Tibial nerve (tissue), 4 donors: ENCODE data around the gene NTM.

Source experiments
- CTCF ChIP-seq, 5 experiments: fragments of 200-600 bp in 3 of 5; fragments of 450-650 bp in 2 of 5; sonication (generic) in 3 of 5; IDR thresholded peaks; one replicate each; pipeline ENCODE4 v1.5.1; 2016 to 2019; ENCODE audit warnings: antibody characterized with exemption in 5 of 5, mild to moderate bottlenecking in 3 of 5, moderate library complexity in 2 of 5
- EP300 ChIP-seq, 2 donors: sonication (generic); formaldehyde crosslinking; IDR thresholded peaks; one replicate each; pipeline ENCODE4 v1.6.1; 2017; ENCODE audit warnings: antibody characterized with exemption in 2 of 2, mild to moderate bottlenecking in 1 of 2
- POLR2A ChIP-seq, 2 donors: fragments of 450-650 bp; IDR thresholded peaks; one replicate each; pipeline ENCODE4 v1.6.1; 2017; ENCODE audit warnings: antibody characterized with exemption in 2 of 2, mild to moderate bottlenecking in 2 of 2, moderate library complexity in 2 of 2

- TF ChIP-seq CTCF (IDR thresholded peaks at IDR 0.05) (no peak), EP300 (IDR thresholded peaks at IDR 0.05) (no peak), POLR2A (IDR thresholded peaks at IDR 0.05) (no peak)
Observed at GRCh38 chr11:131815590-131815989, 445.2 kb downstream of the NTM start.
